ENCODE data around the gene LAMA3.

The LAMA3 gene

DNA sequence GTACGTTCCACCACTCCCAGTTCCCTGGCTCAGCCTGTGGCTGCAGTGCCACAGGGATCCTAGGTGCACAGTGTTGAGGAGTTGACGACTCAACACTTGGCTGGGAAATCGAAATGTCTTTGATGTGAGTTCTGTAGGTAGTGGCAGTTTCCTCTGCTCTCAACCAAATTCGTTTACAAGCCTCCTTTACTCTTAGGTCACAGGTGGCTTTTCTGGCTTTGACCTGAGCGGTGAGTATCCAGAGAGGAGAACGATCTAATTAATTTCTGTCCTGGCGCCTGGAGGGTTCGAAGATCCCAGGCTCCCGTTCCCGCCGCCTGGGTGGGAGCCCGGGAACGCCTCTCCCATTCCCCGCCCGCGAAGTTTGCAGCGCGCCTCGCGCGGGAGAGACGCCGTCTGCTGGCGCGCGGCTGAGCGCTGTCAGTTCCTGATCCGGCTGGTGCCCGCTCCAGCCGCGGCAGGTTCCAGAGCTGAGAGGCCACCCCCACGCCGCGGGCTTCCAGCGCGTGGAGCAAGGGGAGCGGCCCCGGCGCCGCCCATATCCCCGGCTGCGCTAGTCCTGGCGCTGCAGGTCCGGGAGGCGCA lies at the start of gene LAMA3:
Gene LAMA3, plus strand, starts transcription at position 423 of the 585 bp plus-strand sequence. CDS start 231 bp downstream, outside the sequence.
- Histone ChIP-seq H4K20me1 (peaks cover 0 to 16% (median 0%) of the 10 kb centered on the region in 11 experiments; a peak in 3 of 22 replicates), H3K27me3 (peaks cover 37 to 52% (median 44%) of the 10 kb centered on the region in 11 experiments), H3K9me3 (replicated peaks in 1 of 11) (peaks cover 0 to 12% (median 9%) of the 10 kb centered on the region in 11 experiments; a peak in 14 of 22 replicates), H3K4me3 (peak within 1 kb of the TSS; percentile 49 to 72 (median 62)), H3K27ac (no peak within 1 kb of the TSS), H3K4me2 (peak within 1 kb of the TSS; percentile 87 to 98 (median 93)), H3K4me1 (peaks cover 13 to 15% (median 14%) of the 10 kb centered on the region in 10 experiments; a peak in 19 of 20 replicates), H3K9ac (peak within 1 kb of the TSS; percentile 14 to 65 (median 48); a peak in 18 of 22 replicates), H3K36me3 (no peaks in the 10 kb centered on the region)
- no peak for TF ChIP-seq Cebpa-rat (IDR thresholded peaks at IDR 0.05)

GRCh38 chr18:23640052-23640451 lies 49.2 kb upstream of the LAMA3 start:
- no peak overlapping the region for H3K9ac ChIP-seq
- no peak for TF ChIP-seq Cebpa-rat (IDR thresholded peaks at IDR 0.05)
- peaks cover 0 to 5% (median 0%) of the 10 kb centered on the region in 11 experiments; a peak in 1 of 22 replicates for H3K36me3 ChIP-seq
- no peak overlapping the region for H3K27ac ChIP-seq
- H4K20me1 ChIP-seq: no peaks in the 10 kb centered on the region
- peaks cover 7 to 12% (median 10%) of the 10 kb centered on the region in 10 experiments; a peak in 14 of 20 replicates for H3K4me1 ChIP-seq
- peaks cover 22 to 32% (median 25%) of the 10 kb centered on the region in 11 experiments for H3K9me3 ChIP-seq (replicated peaks in 1 of 11)
- no peak overlapping the region for H3K4me3 ChIP-seq
- no peak overlapping the region for H3K4me2 ChIP-seq
- no peaks in the 10 kb centered on the region for H3K27me3 ChIP-seq

GRCh38 chr18:23641143-23641720 lies 48.0 kb upstream of the LAMA3 start:
- Histone ChIP-seq H3K9me3 (replicated peaks in 1 of 11) (peaks cover 22 to 31% (median 25%) of the 10 kb centered on the region in 11 experiments), H3K4me2 (no peak overlapping the region), H3K27ac (no peak overlapping the region), H3K4me1 (no peaks in the 10 kb centered on the region; a peak in 3 of 20 replicates), H3K9ac (no peak overlapping the region), H3K36me3 (peaks cover 0 to 5% (median 0%) of the 10 kb centered on the region in 11 experiments; a peak in 1 of 22 replicates), H3K27me3 (no peaks in the 10 kb centered on the region), H4K20me1 (no peaks in the 10 kb centered on the region), H3K4me3 (no peak overlapping the region)
- TF ChIP-seq Cebpa-rat (IDR thresholded peaks at IDR 0.05): no peak

GRCh38 chr18:23641937-23642666 lies 47.2 kb upstream of the LAMA3 start:
- TF ChIP-seq Cebpa-rat (IDR thresholded peaks at IDR 0.05): no peak
- Histone ChIP-seq H3K27ac (no peak overlapping the region), H3K4me2 (no peak overlapping the region), H3K36me3 (peaks cover 0 to 5% (median 0%) of the 10 kb centered on the region in 11 experiments; a peak in 1 of 22 replicates), H3K4me3 (no peak overlapping the region; a peak in 2 of 20 replicates), H3K9ac (no peak overlapping the region), H3K9me3 (replicated peaks in 1 of 11) (peaks cover 22 to 31% (median 25%) of the 10 kb centered on the region in 11 experiments), H4K20me1 (no peaks in the 10 kb centered on the region), H3K4me1 (no peaks in the 10 kb centered on the region), H3K27me3 (no peaks in the 10 kb centered on the region)

DNA sequence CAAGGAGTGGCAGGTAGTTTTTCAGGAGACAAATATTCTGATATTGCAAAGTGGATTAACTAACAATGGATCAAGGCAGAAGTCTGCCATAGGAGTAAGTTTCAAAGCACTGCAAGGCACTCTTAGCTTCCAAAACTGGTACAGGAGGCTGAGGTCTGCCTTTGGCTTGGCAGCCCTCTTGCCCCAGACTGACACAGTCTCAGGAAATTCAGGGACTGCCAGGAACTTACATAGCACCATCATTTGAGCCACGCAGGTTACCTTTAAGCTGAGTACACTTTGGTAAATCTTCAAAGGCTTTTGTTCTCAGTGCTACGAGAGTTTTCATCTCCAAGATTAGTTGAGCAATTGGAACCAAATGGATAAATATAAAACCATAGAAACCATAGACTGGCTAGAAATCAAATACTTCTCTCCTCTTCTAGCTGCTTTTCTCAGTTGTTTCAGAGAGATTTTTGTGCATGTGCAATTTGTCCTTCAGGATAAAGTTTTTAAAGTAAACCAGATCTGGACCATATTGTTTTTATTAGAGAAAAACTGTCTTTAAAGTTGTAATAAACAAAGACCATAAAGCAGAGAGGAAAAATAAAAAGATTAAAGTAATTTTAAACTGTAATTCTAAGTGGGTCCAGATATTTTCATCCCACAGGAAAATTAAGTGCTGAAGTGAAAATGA lies 45.3 kb upstream of the LAMA3 start:
- no peak overlapping the region for H3K4me3 ChIP-seq
- H3K27ac ChIP-seq: no peak overlapping the region
- H3K27me3 ChIP-seq: no peaks in the 10 kb centered on the region
- no peak overlapping the region for H3K4me2 ChIP-seq
- no peaks in the 10 kb centered on the region for H4K20me1 ChIP-seq
- no peak for TF ChIP-seq Cebpa-rat (IDR thresholded peaks at IDR 0.05)
- H3K36me3 ChIP-seq: peaks cover 0 to 5% (median 0%) of the 10 kb centered on the region in 11 experiments; a peak in 1 of 22 replicates
- H3K9ac ChIP-seq: no peak overlapping the region
- peaks cover 22 to 31% (median 25%) of the 10 kb centered on the region in 11 experiments for H3K9me3 ChIP-seq (replicated peaks in 1 of 11)
- no peaks in the 10 kb centered on the region for H3K4me1 ChIP-seq

GRCh38 chr18:23645568-23646175 lies 43.6 kb upstream of the LAMA3 start:
- TF ChIP-seq Cebpa-rat (IDR thresholded peaks at IDR 0.05): no peak

GRCh38 chr18:23646282-23646681 lies 43.0 kb upstream of the LAMA3 start:
- Histone ChIP-seq H3K9me3 (replicated peaks in 1 of 11) (peaks cover 14 to 20% (median 16%) of the 10 kb centered on the region in 11 experiments), H3K9ac (no peak overlapping the region), H3K4me3 (no peak overlapping the region), H4K20me1 (no peaks in the 10 kb centered on the region), H3K36me3 (peaks cover 0 to 5% (median 0%) of the 10 kb centered on the region in 11 experiments; a peak in 1 of 22 replicates), H3K27ac (no peak overlapping the region), H3K4me1 (peaks cover 0 to 5% (median 0%) of the 10 kb centered on the region in 10 experiments; a peak in 1 of 20 replicates), H3K27me3 (no peaks in the 10 kb centered on the region), H3K4me2 (no peak overlapping the region)
- no peak for TF ChIP-seq Cebpa-rat (IDR thresholded peaks at IDR 0.05)

More at GRCh38 chr18:23645568-23646175, 43.6 kb upstream of the LAMA3 start:
- Histone ChIP-seq H3K4me2 (no peak overlapping the region), H3K9me3 (replicated peaks in 1 of 11) (peaks cover 20 to 26% (median 22%) of the 10 kb centered on the region in 11 experiments), H3K27me3 (no peaks in the 10 kb centered on the region), H3K36me3 (peaks cover 0 to 5% (median 0%) of the 10 kb centered on the region in 11 experiments; a peak in 1 of 22 replicates), H3K9ac (no peak overlapping the region), H3K4me1 (peaks cover 0 to 5% (median 0%) of the 10 kb centered on the region in 10 experiments; a peak in 1 of 20 replicates), H3K4me3 (no peak overlapping the region), H4K20me1 (no peaks in the 10 kb centered on the region), H3K27ac (no peak overlapping the region)

DNA sequence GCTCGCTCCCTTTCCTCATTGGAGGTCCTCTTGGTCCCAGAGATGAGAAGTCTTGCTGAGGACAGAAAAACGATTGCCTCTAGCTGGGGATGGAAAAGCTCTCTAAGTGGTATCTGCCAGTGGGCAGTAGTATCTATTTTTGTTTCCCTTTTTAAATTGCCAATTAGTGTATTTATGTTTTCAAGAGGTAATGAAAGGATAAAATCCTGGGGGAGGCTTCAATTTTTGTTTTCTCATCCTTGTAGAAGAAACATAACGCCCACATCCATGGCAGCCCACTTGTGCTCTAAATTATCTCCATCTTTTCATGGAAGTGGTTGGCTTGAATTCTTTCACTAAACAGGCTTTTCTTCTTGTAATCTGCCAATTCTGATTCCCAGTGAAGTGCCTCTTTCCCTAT lies 40.8 kb upstream of the LAMA3 start:
- H3K4me1 ChIP-seq: peaks cover 0 to 5% (median 0%) of the 10 kb centered on the region in 10 experiments; a peak in 1 of 20 replicates
- H3K27ac ChIP-seq: no peak overlapping the region
- H4K20me1 ChIP-seq: no peaks in the 10 kb centered on the region
- no peaks in the 10 kb centered on the region for H3K36me3 ChIP-seq
- no peaks in the 10 kb centered on the region for H3K9me3 ChIP-seq (replicated peaks in 1 of 11)
- H3K27me3 ChIP-seq: no peaks in the 10 kb centered on the region
- H3K4me2 ChIP-seq: no peak overlapping the region
- no peak overlapping the region for H3K9ac ChIP-seq
- no peak overlapping the region for H3K4me3 ChIP-seq
- TF ChIP-seq Cebpa-rat (IDR thresholded peaks at IDR 0.05): no peak

Measured in BLaER1 treated with 17β-estradiol and CSF1 and Interleukin-3, amounts not matched to agents 10 nM and 100 nM (cell line).